Caki2 (cell line): Measurements from ENCODE around the gene MEGF10. TPM values are rescaled to one million over a fixed set of nuclear protein-coding genes. Genes with fewer than 3 reads are reported as not detected.

Experiments used
- DNase-seq: peaks from one replicate; pipeline ENCODE4 v3.0.0-alpha.2; 2015; ENCODE audit warnings: low read depth
- in situ Hi-C: cut with HindIII; loops from 2 replicates; pipeline ENCODE4 v1.10.0; 2016; ENCODE audit warnings: low sequenced_read_pairs, low pct_unique_long_range_greater_than_20kb, mixed read lengths
- total RNA-seq: library from RNA; depleted of rRNA; stranded (reverse); fragments of >200 nt; shearing (Covaris generic); gene quantifications from 2 replicates; pipeline ENCODE4 v1.2.3, GENCODE V29; 2014; ENCODE audit warnings: low replicate concordance

MEGF10 gene
- total RNA-seq, 1 experiment from 2014 or later, result not detected

- in situ Hi-C loops, result no loop called here
- DNase-seq, result no peak
Measured at GRCh38 chr5:127396490-127397155, 106.0 kb downstream of the MEGF10 start.

GRCh38 chr5:127398508-127398907 is 107.9 kb downstream of the MEGF10 start:
- in situ Hi-C loops, result no loop called here
- DNase-seq, result no peak

GRCh38 chr5:127399068-127399467 is 108.5 kb downstream of the MEGF10 start:
- no peak for DNase-seq
- in situ Hi-C loops, result no loop called here

- in situ Hi-C loops, result no loop called here
- DNase-seq, result no peak
Measured at GRCh38 chr5:127400539-127400938, 109.9 kb downstream of the MEGF10 start.

DNA sequence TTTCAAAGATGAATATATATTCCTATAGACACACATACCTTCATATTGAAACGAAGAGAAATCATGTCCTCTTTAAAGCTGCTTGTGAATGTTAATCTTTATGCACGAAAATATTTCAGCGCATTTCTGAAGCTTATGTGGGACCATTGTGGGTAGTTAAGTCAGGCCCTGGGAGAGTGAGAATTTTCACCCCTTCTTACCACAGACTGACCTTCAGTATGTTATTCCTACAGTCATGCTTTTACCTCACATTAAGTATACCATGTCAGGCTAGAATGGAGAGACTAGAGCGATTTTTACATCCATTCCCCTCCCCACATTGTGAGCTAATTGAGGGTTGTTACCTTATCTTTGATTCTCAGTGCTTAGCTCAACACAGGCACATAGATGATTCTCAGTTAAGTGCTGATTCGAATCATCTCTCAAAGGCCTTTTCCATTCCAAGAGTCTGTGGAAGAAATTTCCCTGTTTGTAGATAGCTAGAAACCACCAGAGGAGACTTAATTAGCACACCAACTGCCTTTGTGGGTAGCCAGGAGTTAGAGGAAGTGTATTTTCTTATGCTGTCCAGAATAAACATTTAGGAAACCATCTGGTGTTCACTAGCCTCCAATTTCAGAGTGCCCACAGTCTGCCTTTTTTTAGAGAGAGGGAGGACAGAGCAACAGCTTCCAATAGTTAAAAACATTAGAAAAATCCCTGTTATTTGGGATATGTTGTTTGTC is 110.5 kb downstream of the MEGF10 start:
- in situ Hi-C loops, result no loop called here
- DNase-seq, result no peak

DNA sequence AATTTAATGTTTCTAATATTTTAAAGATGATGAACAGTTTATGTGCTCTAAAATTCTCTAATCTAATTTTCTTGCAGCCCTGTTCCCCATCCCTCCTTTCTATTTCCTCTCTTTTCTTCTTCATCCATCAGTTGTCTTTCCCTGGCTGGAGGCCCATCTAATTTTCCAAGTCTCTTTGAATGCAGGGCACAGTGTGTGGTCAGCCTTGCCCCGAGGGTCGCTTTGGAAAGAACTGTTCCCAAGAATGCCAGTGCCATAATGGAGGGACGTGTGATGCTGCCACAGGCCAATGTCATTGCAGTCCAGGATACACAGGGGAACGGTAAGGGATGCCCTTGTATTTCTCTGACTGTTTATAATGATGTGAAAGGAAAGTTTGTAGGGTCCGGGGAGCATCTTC is 111.8 kb downstream of the MEGF10 start:
- DNase-seq, result no peak
- in situ Hi-C loops, result no loop called here

DNA sequence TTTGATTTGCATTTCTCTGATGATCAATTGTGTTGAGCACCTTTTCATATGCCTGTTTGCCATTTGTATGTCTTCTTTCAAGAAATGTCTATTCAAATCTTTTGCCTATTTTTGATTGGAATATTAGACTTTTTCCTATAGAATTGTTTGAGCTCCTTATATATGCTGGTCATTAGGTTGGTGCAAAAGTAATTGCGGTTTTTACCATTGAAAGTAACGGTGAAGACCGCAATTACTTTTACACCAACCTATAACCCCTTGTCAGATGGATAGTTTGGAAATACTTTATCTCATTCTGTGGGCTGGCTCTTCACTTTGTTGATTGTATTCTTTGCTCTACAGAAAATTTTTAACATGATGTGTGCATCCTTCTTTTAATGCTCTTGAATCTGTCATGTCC is 113.6 kb downstream of the MEGF10 start:
- in situ Hi-C loops, result no loop called here
- no peak for DNase-seq

DNA sequence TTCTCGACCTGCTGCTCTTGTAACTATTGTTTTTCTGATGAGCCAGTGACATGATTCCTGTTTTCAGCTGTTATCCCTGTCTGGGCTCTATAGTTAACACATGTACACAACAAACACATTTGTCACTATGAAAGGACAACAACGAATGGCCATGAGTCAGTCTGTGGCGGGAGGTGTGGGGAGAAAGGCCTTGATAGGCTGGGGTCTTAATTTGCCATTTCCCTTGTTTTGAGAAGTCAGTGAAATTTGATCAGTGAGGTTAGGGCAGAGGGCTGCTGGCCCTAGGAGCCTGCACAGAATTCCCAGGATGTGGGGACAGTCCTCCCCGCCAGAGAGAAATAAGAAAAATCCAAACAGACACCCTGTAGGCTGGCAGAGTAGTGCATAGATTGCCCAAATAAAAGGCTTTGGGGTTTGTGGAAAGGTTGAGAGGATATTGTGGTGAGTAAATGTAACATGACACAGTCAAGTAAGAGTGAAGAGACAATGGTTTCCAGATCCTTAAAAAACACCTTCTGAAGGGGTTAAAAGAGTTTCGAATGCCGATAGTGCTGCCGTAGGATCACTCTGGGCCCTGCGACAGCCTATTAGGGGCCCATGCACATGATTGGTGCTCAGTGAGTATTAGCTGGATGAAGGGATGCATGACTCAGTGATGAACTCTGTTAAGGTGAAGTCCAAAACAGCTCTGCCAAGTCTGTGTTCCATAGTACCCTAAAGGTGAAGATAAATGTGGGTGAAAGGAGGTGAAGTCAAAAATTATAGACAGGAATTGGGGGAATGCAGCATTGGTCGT is 115.9 kb downstream of the MEGF10 start:
- in situ Hi-C loops, result no loop called here
- DNase-seq, result no peak

DNA sequence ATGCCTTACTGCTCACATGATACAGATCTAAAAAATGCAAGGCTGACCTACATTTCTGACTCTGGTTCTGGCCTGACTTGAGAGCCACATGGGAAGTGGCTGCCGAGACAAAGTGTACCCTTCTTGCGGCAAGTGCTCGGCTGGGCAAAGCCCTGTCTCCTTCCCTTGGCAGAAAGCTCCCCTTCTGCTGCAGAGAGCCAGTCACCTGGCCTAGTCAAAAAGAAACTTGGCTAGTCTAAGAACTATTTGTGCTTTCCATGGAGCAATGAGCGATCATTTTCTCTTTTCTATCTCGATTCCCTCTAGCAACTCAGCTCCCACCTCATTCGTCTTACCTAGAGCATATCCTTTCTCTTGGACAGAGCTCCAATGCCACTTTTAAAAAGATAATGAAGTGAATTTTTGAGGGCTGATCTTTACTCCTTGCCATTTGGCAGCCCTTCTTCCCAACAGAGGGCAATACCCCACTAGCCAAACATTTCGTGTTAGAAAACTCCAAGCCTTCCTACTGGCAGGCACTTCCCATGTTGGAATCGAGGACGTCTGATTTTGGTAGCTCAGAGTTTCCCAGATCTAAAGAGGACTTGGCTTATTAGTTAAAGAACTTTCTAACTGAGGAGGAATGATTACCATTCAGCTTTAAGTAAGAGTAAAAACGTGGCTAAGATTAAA is 118.8 kb downstream of the MEGF10 start:
- in situ Hi-C loops, result no loop called here
- DNase-seq, result no peak

- no peak for DNase-seq
- in situ Hi-C loops, result no loop called here
Measured at GRCh38 chr5:127409921-127410675, 119.5 kb downstream of the MEGF10 start.

GRCh38 chr5:127410959-127411358 is 120.4 kb downstream of the MEGF10 start:
- no peak for DNase-seq
- in situ Hi-C loops, result no loop called here

GRCh38 chr5:127411381-127411780 is 120.8 kb downstream of the MEGF10 start:
- DNase-seq, result no peak
- in situ Hi-C loops, result no loop called here

DNA sequence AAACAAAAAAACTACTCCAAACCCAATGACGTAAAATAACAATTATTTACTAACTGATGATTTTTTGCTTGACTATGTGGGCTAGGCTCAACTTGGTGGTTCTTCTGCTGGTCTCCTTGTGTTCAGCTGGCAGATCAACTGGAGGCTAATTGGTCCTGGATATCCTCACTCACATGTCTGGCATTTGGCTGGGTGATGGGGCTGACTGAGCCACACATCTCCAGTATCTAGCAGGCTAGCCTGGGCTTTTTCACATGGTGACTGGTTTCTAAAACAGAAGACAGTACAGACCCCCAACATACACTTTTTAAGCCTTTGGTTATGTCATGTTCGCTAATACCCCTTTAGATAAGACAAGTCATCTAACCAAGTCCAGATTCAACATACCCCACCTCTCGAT is 122.1 kb downstream of the MEGF10 start:
- in situ Hi-C loops, result no loop called here

DNA sequence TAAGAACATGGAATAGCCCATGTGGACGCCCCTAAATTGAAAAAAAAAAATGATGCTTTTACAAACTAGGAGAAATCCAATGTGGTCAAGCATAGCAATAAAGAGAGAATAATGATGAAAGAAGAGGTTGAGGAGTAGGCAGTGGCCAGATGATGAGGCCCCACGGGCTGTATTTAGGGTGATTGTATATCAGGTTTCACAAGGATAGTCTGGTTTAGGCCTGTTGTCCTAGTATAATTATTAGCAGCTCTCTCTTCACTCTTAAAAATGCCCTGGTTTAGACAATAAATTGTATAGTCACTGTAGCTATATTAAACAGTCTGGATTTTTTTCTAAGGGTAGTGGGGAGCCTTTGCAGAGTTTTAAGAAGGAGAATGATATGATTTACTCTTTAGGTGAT is 124.4 kb downstream of the MEGF10 start:
- in situ Hi-C loops, result no loop called here
- no peak for DNase-seq

More for the DNA sequence above, 122.1 kb downstream of the MEGF10 start:
- no peak for DNase-seq

DNA sequence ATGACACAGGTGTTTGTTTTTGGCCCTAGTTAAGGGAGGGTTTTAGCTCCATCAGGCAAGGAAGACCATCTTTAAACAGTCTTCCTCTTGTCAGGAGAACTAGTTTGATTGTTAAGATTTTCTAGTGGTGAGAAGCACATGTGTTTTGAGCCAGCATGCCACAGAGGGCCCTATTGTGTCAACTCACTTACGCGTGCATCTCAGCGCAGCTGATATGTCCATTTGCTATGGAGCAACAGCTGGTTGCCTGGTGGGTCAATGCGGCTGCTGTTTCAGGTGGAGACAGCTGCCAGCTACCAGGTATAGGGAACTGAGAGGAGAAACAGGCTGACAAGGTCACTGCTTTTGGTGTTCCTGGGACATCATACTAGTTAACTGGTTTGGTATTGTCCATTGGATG is 126.3 kb downstream of the MEGF10 start:
- DNase-seq, result no peak
- in situ Hi-C loops, result no loop called here

GRCh38 chr5:127417528-127417927 is 126.9 kb downstream of the MEGF10 start:
- no peak for DNase-seq
- in situ Hi-C loops, result no loop called here

DNA sequence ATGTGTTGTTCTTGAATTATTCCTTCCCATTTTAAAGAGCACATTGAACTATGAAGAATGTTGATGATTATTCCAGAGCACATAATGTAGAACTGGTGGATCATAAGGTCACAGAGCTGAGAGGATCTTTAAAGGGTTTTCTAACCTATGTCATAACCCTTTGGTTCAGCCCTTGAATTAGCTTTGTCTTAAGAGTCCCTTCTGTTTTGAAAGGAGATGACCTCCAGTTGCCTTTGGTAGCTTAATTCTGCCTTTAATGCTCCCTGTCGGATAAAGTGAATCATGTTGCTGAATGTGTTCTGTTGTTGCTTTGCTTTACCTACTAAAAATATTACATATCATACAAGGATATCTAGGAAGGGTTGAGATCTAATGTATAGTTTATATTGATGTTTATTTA is 127.8 kb downstream of the MEGF10 start:
- no peak for DNase-seq
- in situ Hi-C loops, result no loop called here
